Endothelial cell of umbilical vein (primary cell): ENCODE results near the gene VASN. TPM values are rescaled to one million over a fixed set of nuclear protein-coding genes. Genes with fewer than 3 reads are reported as not detected.

Source experiments
- BruUV-seq: library from RNA; stranded (reverse); fragments of 400-500 nt; replicated peaks from 2 replicates; lab custom pipeline; 2021; lab: Mats Ljungman, UMichigan
- CTCF ChIA-PET: fragments of 300-600, 350-600 bp; sonication (Branson Sonifier 250); formaldehyde crosslinking; loops from one replicate; lab custom pipeline; 2021; ENCODE audit warnings: antibody characterized with exemption, inconsistent platforms; lab: Charles Lee
- POLR2A ChIA-PET: fragments of 300-600, 350-600 bp; sonication (Branson Sonifier 250); formaldehyde crosslinking; loops from one replicate; lab custom pipeline; 2021; ENCODE audit warnings: antibody characterized with exemption, inconsistent platforms; lab: Charles Lee
- DNase-seq: peaks from one replicate; pipeline ENCODE4 v3.0.0-alpha.2; 2011; ENCODE audit warnings: low read depth, low spot score
- FAIRE-seq: peaks from 2 replicates; lab custom pipeline; 2011; peaks lifted over from hg19 to GRCh38; lab: Jason Lieb, UNC
- H2AFZ ChIP-seq: 2 replicates; pipeline ENCODE4 v1.6.0; 2012; ENCODE audit warnings: low read depth, low read length, control low read depth, inconsistent platforms
- H3K27ac ChIP-seq: 2 replicates; pipeline ENCODE4 v1.5.1; 2011; ENCODE audit warnings: low read depth, mild to moderate bottlenecking, control low read depth, low read length, moderate library complexity; ENCODE audit not compliant: insufficient read depth
- H3K27me3 ChIP-seq, 2 experiments: 2 replicates each; pipeline versions ENCODE4 v1.6.0 to v1.6.1; 2011; ENCODE audit warnings: low read length in 2 of 2, mixed read lengths in 1 of 2; ENCODE audit not compliant: control insufficient read depth in 2 of 2, insufficient read depth in 2 of 2
- H3K36me3 ChIP-seq, 2 experiments: 2 replicates in 1 of 2; 3 replicates in 1 of 2; pipeline ENCODE4 v1.5.1; 2011; ENCODE audit warnings: low read length in 2 of 2, mild to moderate bottlenecking in 1 of 2, moderate library complexity in 1 of 2; ENCODE audit not compliant: control insufficient read depth in 2 of 2, insufficient read depth in 2 of 2; ENCODE audit errors: extremely low read depth in 1 of 2
- H3K4me1 ChIP-seq: 3 replicates; pipeline ENCODE4 v1.5.1; 2011; ENCODE audit warnings: mild to moderate bottlenecking, low read length; ENCODE audit not compliant: control insufficient read depth, insufficient read depth; ENCODE audit errors: extremely low read depth
- H3K4me2 ChIP-seq: 2 replicates; pipeline ENCODE4 v1.6.1; 2011; ENCODE audit warnings: low read length, control low read depth, mixed read lengths; ENCODE audit not compliant: insufficient read depth
- H3K4me3 ChIP-seq, 3 experiments: fragments of 200-600 bp in 1 of 3; sonication (generic), shearing (Covaris generic) in 1 of 3; replicated peaks in 1 of 3; 2 replicates each; pipeline ENCODE4 v1.5.1; 2011 to 2016; ENCODE audit warnings: control low read depth in 3 of 3, low read length in 3 of 3, mild to moderate bottlenecking in 2 of 3, inconsistent platforms in 1 of 3, low read depth in 1 of 3, moderate library complexity in 1 of 3; ENCODE audit not compliant: insufficient read depth in 1 of 3
- H3K79me2 ChIP-seq: 2 replicates; pipeline ENCODE4 v1.6.0; 2012; ENCODE audit warnings: low read length, inconsistent platforms; ENCODE audit not compliant: control insufficient read depth, insufficient read depth
- H3K9ac ChIP-seq: replicated peaks from 2 replicates; pipeline ENCODE3; 2011; ENCODE audit warnings: low read length, control low read depth; ENCODE audit not compliant: insufficient read depth; ENCODE audit errors: extremely low read depth
- H3K9me1 ChIP-seq: replicated peaks from 3 replicates; pipeline ENCODE4 v1.6.0; 2011; ENCODE audit warnings: mild to moderate bottlenecking, low read length; ENCODE audit not compliant: control insufficient read depth, insufficient read depth; ENCODE audit errors: extremely low read depth
- H3K9me3 ChIP-seq: replicated peaks from 2 replicates; pipeline ENCODE4 v1.5.1; 2012; ENCODE audit warnings: low read length, inconsistent platforms; ENCODE audit not compliant: control insufficient read depth, insufficient read depth
- H4K20me1 ChIP-seq: replicated peaks from 2 replicates; pipeline ENCODE3; 2011; ENCODE audit warnings: mild to moderate bottlenecking, low read length; ENCODE audit not compliant: control insufficient read depth, insufficient read depth; ENCODE audit errors: extremely low read depth
- CTCF ChIP-seq, 2 donors: IDR thresholded peaks; 1 replicate in 1 of 2; 2 replicates in 1 of 2; pipeline ENCODE4 v1.5.1; 2011; ENCODE audit warnings: low read length in 2 of 2, mild to moderate bottlenecking in 2 of 2, moderate library complexity in 2 of 2, control low read depth in 1 of 2, inconsistent platforms in 1 of 2, low read depth in 1 of 2; ENCODE audit not compliant: insufficient read depth in 1 of 2; ENCODE audit errors: extremely low read depth in 1 of 2
- FOS ChIP-seq: IDR thresholded peaks from 2 replicates; pipeline ENCODE4 v1.6.1; 2011; ENCODE audit warnings: mild to moderate bottlenecking, low read length, moderate library complexity, borderline replicate concordance; ENCODE audit not compliant: insufficient read depth
- GATA2 ChIP-seq: IDR thresholded peaks from 2 replicates; pipeline ENCODE4 v1.7.0; 2011; ENCODE audit warnings: low read depth, mild to moderate bottlenecking, moderate library complexity, mixed read lengths, low read length; ENCODE audit not compliant: insufficient read length, insufficient read depth
- JUN ChIP-seq: IDR thresholded peaks from 2 replicates; pipeline ENCODE4 v1.6.1; 2011; ENCODE audit warnings: borderline replicate concordance, low read depth; ENCODE audit not compliant: insufficient read length, insufficient read depth
- MAX ChIP-seq: IDR thresholded peaks from 2 replicates; pipeline ENCODE4 v1.6.1; 2011; ENCODE audit not compliant: insufficient read depth, insufficient read length
- MYC ChIP-seq: IDR thresholded peaks from one replicate; pipeline ENCODE4 v1.6.1; 2011; ENCODE audit warnings: mild to moderate bottlenecking, low read depth, low read length
- POLR2A ChIP-seq: IDR thresholded peaks from 2 replicates; pipeline ENCODE4 v1.6.1; 2012; ENCODE audit warnings: low read depth, mild to moderate bottlenecking, control low read depth, low read length
- POLR2AphosphoS5 ChIP-seq: IDR thresholded peaks from 2 replicates; pipeline ENCODE4 v1.6.1; 2012; ENCODE audit warnings: low read depth, mild to moderate bottlenecking, control low read depth, low read length, moderate library complexity; ENCODE audit not compliant: insufficient read depth
- dilution Hi-C: fragments of 300-500 bp; cut with MboI; formaldehyde crosslinking; loops from one replicate; pipeline ENCODE4 v1.15.0; 2019; ENCODE audit warnings: low sequenced_read_pairs; ENCODE audit not compliant: extremely low pct_ligation_motif_present
- intact Hi-C: fragments of 100-400 bp; cut with micrococcal nuclease; formaldehyde crosslinking; loops from one replicate; pipeline ENCODE4 v1.10.0; 2022
- polyA plus RNA-seq, 4 experiments: library from polyadenylated mRNA; depleted of rRNA in 3 of 4; stranded (reverse) in 3 of 4; unstranded in 1 of 4; fragments of >200 nt; gene quantifications; 2 replicates each; pipeline versions ENCODE4 v1.2.1 to v1.2.3, GENCODE V29; 2011 to 2012; ENCODE audit warnings: missing spikeins in 1 of 4
- total RNA-seq: library from RNA; stranded (reverse); gene quantifications from 2 replicates; pipeline ENCODE4 v1.2.3, GENCODE V29; 2021

Gene VASN
- total and polyA plus RNA-seq, 2 donors (not counting 3 experiments of a cell fraction or from before 2014, with no cell fraction given): 0.41 to 0.42 TPM

- no peak for TF ChIP-seq FOS
- TF ChIP-seq POLR2A: no peak
- peak; percentile 29 for TF ChIP-seq POLR2AphosphoS5
Observed at GRCh38 chr16:4339909-4340308, 31.7 kb upstream of the VASN start.

GRCh38 chr16:4340443-4340842, 31.2 kb upstream of the VASN start:
- dilution Hi-C loops (no loop called here), intact Hi-C loops (no loop called here)
- Histone ChIP-seq H3K4me3 (no peak overlapping the region), H3K9me3 (no peaks in the 10 kb centered on the region), H3K27ac (no peak overlapping the region), H3K4me1 (no peaks in the 10 kb centered on the region), H3K79me2 (peaks cover 16% of the 10 kb centered on the region), H3K4me2 (no peak overlapping the region), H4K20me1 (no peaks in the 10 kb centered on the region), H3K36me3 (peaks cover 3 to 11% of the 10 kb centered on the region in 2 experiments), H3K9me1 (no peaks in the 10 kb centered on the region), H3K9ac (no peak overlapping the region), H2AFZ (no peak overlapping the region), H3K27me3 (no peaks in the 10 kb centered on the region)
- TF ChIP-seq CTCF (IDR thresholded peaks at IDR 0.05; ENCODE audit: extremely low read depth in 1 of 2, insufficient read depth in 1 of 2, low read depth in 1 of 2, low read length in 2 of 2) (no peak), GATA2 (no peak), FOS (no peak), JUN (no peak), MAX (no peak), MYC (no peak), POLR2AphosphoS5 (no peak), POLR2A (no peak)
- ChIA-PET POLR2A (interaction anchor here (1.5 kb wide), 1 partner anchor 67 kb away, joined by 3 read pairs; the partner anchor contains the start of gene TFAP4), CTCF (interaction anchor here (0.6 to 4.2 kb wide), 8 partner anchors 11 to 86 kb away, joined by 3 to 29 read pairs (median 5); partner anchors contain the start of gene PAM16)
- DNase-seq (no peak), FAIRE-seq (no peak)
- no TSS peak for BruUV-seq

More at GRCh38 chr16:4339909-4340308, 31.7 kb upstream of the VASN start:
- peaks cover 16% of the 10 kb centered on the region for H3K79me2 ChIP-seq
- ChIA-PET CTCF (interaction anchor here (0.6 to 4.2 kb wide), 7 partner anchors 12 to 86 kb away, joined by 3 to 29 read pairs (median 4); no protein-coding TSS in a partner anchor), POLR2A (interaction anchor here (1.5 kb wide), 1 partner anchor 66 kb away, joined by 3 read pairs; the partner anchor contains the start of gene TFAP4)
- no peak overlapping the region for H2AFZ ChIP-seq
- no peak overlapping the region for H3K4me3 ChIP-seq
- dilution Hi-C loops: no loop called here
- DNase-seq (peak; percentile 64), FAIRE-seq (no peak)
- H3K9ac ChIP-seq: no peak overlapping the region
- H3K4me1 ChIP-seq: no peaks in the 10 kb centered on the region
- intact Hi-C loops: no loop called here
- H3K4me2 ChIP-seq: no peak overlapping the region
- no TSS peak for BruUV-seq
- H3K27ac ChIP-seq: no peak overlapping the region
- no peaks in the 10 kb centered on the region for H3K9me1 ChIP-seq
- H3K9me3 ChIP-seq: no peaks in the 10 kb centered on the region
- H3K27me3 ChIP-seq: no peaks in the 10 kb centered on the region
- H4K20me1 ChIP-seq: no peaks in the 10 kb centered on the region
- peaks cover 3 to 17% of the 10 kb centered on the region in 2 experiments for H3K36me3 ChIP-seq
